HEK293 (cell line): ENCODE measurements around the gene MGMT.

Experiments
- CTCF ChIA-PET: fragments of 350-600 bp; formaldehyde crosslinking; extraction: SDS; loops from one replicate; lab custom pipeline; 2021; ENCODE audit warnings: antibody characterized with exemption; lab: Yijun Ruan, JAX
- POLR2A ChIA-PET: fragments of 300-600 bp; formaldehyde crosslinking; extraction: SDS; loops from one replicate; lab custom pipeline; 2020; ENCODE audit warnings: antibody characterized with exemption, inconsistent platforms; lab: Yijun Ruan, JAX
- H3K27ac ChIP-seq: fragments of 200-500 bp; sonication (Bioruptor generic); 2 replicates; pipeline ENCODE4 v1.5.1; 2014; ENCODE audit warnings: low read depth, low read length, control low read depth, inconsistent platforms; ENCODE audit errors: extremely low read depth
- H3K36me3 ChIP-seq, 2 experiments: fragments of 200-500 bp in 1 of 2; sonication (Bioruptor generic) in 1 of 2; 1 replicate in 1 of 2; 2 replicates in 1 of 2; pipeline ENCODE4 v1.5.1; 2014 to 2017; ENCODE audit warnings: inconsistent platforms in 2 of 2, low read length in 2 of 2; ENCODE audit not compliant: control insufficient read depth in 2 of 2, insufficient read depth in 1 of 2
- H3K4me1 ChIP-seq: fragments of 200-500 bp; sonication (Bioruptor generic); 2 replicates; pipeline ENCODE4 v1.5.1; 2014; ENCODE audit warnings: mild to moderate bottlenecking, low read length, inconsistent platforms; ENCODE audit not compliant: control insufficient read depth, insufficient read depth
- H3K4me3 ChIP-seq: 2 replicates; pipeline ENCODE4 v1.5.1; 2011; ENCODE audit warnings: low read depth, mild to moderate bottlenecking, control low read depth, low read length, moderate library complexity
- H3K9me3 ChIP-seq: fragments of 200-500 bp; sonication (Bioruptor generic); 2 replicates; pipeline ENCODE4 v1.5.1; 2014; ENCODE audit warnings: low read depth, low read length, inconsistent platforms; ENCODE audit not compliant: control insufficient read depth, insufficient read depth
- PRDM10 ChIP-seq: fragments of 450-650 bp; formaldehyde crosslinking; IDR thresholded peaks from 2 replicates; pipeline ENCODE4 v1.5.1; 2016; ENCODE audit warnings: missing biosample characterization, missing genetic modification characterization
- PRDM6 ChIP-seq: fragments of 450-650 bp; formaldehyde crosslinking; IDR thresholded peaks from 2 replicates; pipeline ENCODE4 v1.5.1; 2017; ENCODE audit warnings: missing biosample characterization, missing genetic modification characterization
- TRIM28 ChIP-seq: IDR thresholded peaks from 2 replicates; pipeline ENCODE4 v1.6.1; 2011; ENCODE audit warnings: low read length, control low read depth, borderline replicate concordance
- ZBTB44 ChIP-seq: fragments of 450-650 bp; IDR thresholded peaks from 2 replicates; pipeline ENCODE4 v1.5.1; 2018; ENCODE audit warnings: missing biosample characterization, mild to moderate bottlenecking, missing genetic modification characterization
- ZFP3 ChIP-seq: fragments of 450-650 bp; formaldehyde crosslinking; IDR thresholded peaks from 2 replicates; pipeline ENCODE4 v1.5.1; 2016; ENCODE audit warnings: low read depth, missing biosample characterization, missing genetic modification characterization
- ZNF121 ChIP-seq: fragments of 450-650 bp; formaldehyde crosslinking; IDR thresholded peaks from 2 replicates; pipeline ENCODE4 v1.5.1; 2016; ENCODE audit warnings: missing biosample characterization, missing genetic modification characterization
- ZNF157 ChIP-seq: fragments of 450-650 bp; formaldehyde crosslinking; IDR thresholded peaks from 2 replicates; pipeline ENCODE4 v1.5.1; 2016; ENCODE audit warnings: missing biosample characterization, missing genetic modification characterization
- ZNF18 ChIP-seq: fragments of 450-650 bp; formaldehyde crosslinking; IDR thresholded peaks from 2 replicates; pipeline ENCODE4 v1.5.1; 2016; ENCODE audit warnings: missing biosample characterization, missing genetic modification characterization
- ZNF202 ChIP-seq: fragments of 450-650 bp; formaldehyde crosslinking; IDR thresholded peaks from 2 replicates; pipeline ENCODE4 v1.5.1; 2016; ENCODE audit warnings: missing biosample characterization, missing genetic modification characterization, borderline replicate concordance
- ZNF239 ChIP-seq: fragments of 450-650 bp; formaldehyde crosslinking; IDR thresholded peaks from 2 replicates; pipeline ENCODE4 v1.5.1; 2016; ENCODE audit warnings: missing biosample characterization, missing genetic modification characterization
- ZNF26 ChIP-seq: fragments of 450-650 bp; formaldehyde crosslinking; IDR thresholded peaks from 2 replicates; pipeline ENCODE4 v1.5.1; 2016; ENCODE audit warnings: missing biosample characterization, missing genetic modification characterization
- ZNF37A ChIP-seq: fragments of 450-650 bp; IDR thresholded peaks from 2 replicates; pipeline ENCODE4 v1.5.1; 2018; ENCODE audit warnings: missing biosample characterization, missing genetic modification characterization
- ZNF785 ChIP-seq: fragments of 450-650 bp; formaldehyde crosslinking; IDR thresholded peaks from 2 replicates; pipeline ENCODE4 v1.5.1; 2016; ENCODE audit warnings: missing biosample characterization, missing genetic modification characterization
- ZNF830 ChIP-seq: fragments of 450-650 bp; IDR thresholded peaks from 2 replicates; pipeline ENCODE4 v1.5.0; 2018; ENCODE audit warnings: missing biosample characterization, missing genetic modification characterization, low read depth, mild to moderate bottlenecking, moderate library complexity

The MGMT gene

GRCh38 chr10:129711291-129711690 lies 244.2 kb downstream of the MGMT start:
- ChIA-PET CTCF (no interaction called here), POLR2A (no interaction called here)
- TF ChIP-seq ZNF830 (tag by site-specific recombination) (no peak), PRDM6 (tag by site-specific recombination) (peak; percentile 79)
- Histone ChIP-seq H3K36me3 (no peaks in the 10 kb centered on the region), H3K4me3 (no peak overlapping the region), H3K9me3 (no peaks in the 10 kb centered on the region), H3K4me1 (peaks cover 11% of the 10 kb centered on the region), H3K27ac (no peak overlapping the region)

- H3K9me3 ChIP-seq, result no peaks in the 10 kb centered on the region
- CTCF ChIA-PET, result no interaction called here
Observed at GRCh38 chr10:129712000-129712399, 245.0 kb downstream of the MGMT start.

GRCh38 chr10:129713659-129714265 lies 246.7 kb downstream of the MGMT start:
- ChIA-PET POLR2A (no interaction called here), CTCF (interaction anchor here (0.7 kb wide), 1 partner anchor 315 kb away, joined by 4 read pairs; no protein-coding TSS in a partner anchor)
- H3K9me3 ChIP-seq, result no peaks in the 10 kb centered on the region
- H3K27ac ChIP-seq, result no peak overlapping the region
- peaks cover 4% of the 10 kb centered on the region; the same call in 1 of the 2 replicates for H3K4me1 ChIP-seq
- no peak overlapping the region for H3K4me3 ChIP-seq
- TF ChIP-seq ZFP3 (tag by site-specific recombination) (no peak), ZNF202 (tag by site-specific recombination) (no peak), ZNF785 (tag by site-specific recombination) (no peak), PRDM10 (tag by site-specific recombination) (no peak), TRIM28 (no peak), ZNF157 (tag by site-specific recombination) (no peak), ZNF26 (tag by site-specific recombination) (no peak), ZNF37A (tag by site-specific recombination) (no peak)
- no peaks in the 10 kb centered on the region for H3K36me3 ChIP-seq

More at GRCh38 chr10:129712000-129712399, 245.0 kb downstream of the MGMT start:
- POLR2A ChIA-PET, result no interaction called here
- TF ChIP-seq ZNF121 (no peak), ZBTB44 (no peak), ZNF18 (no peak), ZNF239 (tag by site-specific recombination) (no peak)
- Histone ChIP-seq H3K4me1 (peaks cover 11% of the 10 kb centered on the region), H3K4me3 (no peak overlapping the region), H3K27ac (no peak overlapping the region), H3K36me3 (no peaks in the 10 kb centered on the region)
